DMS53 (cell line): ENCODE results near the gene TLL1.

Experiments
- DNase-seq: peaks from one replicate; lab custom pipeline; 2025; lab: John Stamatoyannopoulos, UW

Gene TLL1

GRCh38 chr4:165872461-165873297 is at the start of gene TLL1:
Gene TLL1, plus strand, starts transcription at chr4:165873237. Its CDS starts 668 bp downstream, at chr4:165873905.
- peak; percentile 65 for DNase-seq

- DNase-seq = no peak
Measured at GRCh38 chr4:165826166-165826565, 46.9 kb upstream of the TLL1 start.

GRCh38 chr4:165827018-165827417 is 46.0 kb upstream of the TLL1 start:
- DNase-seq = no peak

- no peak for DNase-seq
Measured at GRCh38 chr4:165828928-165829327, 44.1 kb upstream of the TLL1 start.

DNA sequence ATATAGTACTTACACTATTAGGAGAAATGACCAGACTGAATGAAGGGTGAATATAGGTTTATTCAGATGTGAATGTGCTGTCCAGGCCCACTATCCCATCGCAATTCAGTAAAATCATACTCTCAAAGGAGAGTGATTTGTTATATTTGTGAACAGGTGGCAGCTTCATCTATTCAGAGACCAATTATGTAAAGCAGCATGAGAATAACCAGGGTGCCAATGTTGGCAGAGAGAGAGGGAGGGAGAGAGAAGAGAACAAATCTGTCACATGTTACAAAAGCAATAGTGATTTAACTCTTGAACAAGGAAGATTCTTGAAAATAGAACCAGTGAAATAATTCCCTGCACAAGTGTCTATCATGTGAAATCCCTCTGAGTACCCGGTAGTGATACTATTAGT is 38.9 kb upstream of the TLL1 start:
- no peak for DNase-seq

GRCh38 chr4:165838575-165838974 is 34.5 kb upstream of the TLL1 start:
- no peak for DNase-seq

DNA sequence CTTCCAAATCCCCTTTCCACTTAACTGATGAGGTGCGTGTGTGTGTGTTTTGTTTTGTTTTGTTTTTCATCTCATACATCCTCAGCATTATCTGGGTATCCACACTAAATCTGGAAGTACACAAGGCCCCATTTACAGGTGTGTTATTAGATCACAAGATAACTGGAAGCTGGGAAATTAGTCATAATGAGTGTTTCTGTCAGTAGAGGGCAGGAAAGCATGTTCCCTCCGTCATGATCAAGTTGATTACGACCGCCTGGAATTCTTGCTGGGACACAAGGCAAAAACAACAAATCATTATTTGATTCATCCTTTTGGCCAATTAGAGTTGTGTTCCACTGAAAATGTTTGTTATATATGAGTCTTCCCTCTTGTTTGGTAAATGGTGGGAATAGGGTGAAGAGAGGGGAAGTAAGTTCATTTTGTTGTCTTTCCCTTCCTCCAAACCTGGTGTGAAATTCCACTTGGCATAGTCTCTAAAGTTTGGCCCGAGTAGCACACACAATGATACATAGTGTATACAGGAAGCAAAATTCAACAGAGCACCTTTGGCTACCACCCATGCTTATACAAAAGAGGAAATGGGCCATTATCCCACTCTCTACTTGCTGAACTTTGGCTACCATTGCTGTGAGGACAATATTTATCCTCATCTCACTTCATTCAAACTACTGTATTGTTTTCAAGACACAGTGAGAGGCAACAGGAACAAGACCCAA is 33.3 kb upstream of the TLL1 start:
- no peak for DNase-seq

GRCh38 chr4:165842684-165843083 is 30.4 kb upstream of the TLL1 start:
- no peak for DNase-seq

- no peak for DNase-seq
Measured at GRCh38 chr4:165844161-165844560, 28.9 kb upstream of the TLL1 start.

- no peak for DNase-seq
Measured at GRCh38 chr4:165851256-165851655, 21.8 kb upstream of the TLL1 start.

- no peak for DNase-seq
Measured at GRCh38 chr4:165855191-165855590, 17.8 kb upstream of the TLL1 start.

- DNase-seq = no peak
Measured at GRCh38 chr4:165861363-165861762, 11.7 kb upstream of the TLL1 start.

DNA sequence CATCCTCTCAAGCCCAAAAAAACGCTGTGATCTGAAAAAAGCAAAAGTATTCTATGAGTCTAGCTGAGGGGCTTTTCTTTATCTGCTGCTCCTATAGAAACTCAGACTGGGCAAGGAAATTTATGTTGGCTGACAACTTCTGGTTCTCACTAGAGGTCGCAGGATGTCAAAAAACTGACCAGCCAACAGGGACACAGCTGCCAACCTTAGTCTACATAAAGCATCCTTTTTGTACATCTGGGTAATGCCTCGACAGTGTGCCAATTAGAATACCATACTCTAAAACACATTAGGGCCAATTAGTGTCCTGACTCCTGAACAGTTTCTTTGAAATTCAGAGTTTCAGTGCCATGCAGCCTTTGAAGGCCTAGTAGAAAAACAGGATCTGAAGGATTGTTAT is 8.8 kb upstream of the TLL1 start:
- no peak for DNase-seq

DNA sequence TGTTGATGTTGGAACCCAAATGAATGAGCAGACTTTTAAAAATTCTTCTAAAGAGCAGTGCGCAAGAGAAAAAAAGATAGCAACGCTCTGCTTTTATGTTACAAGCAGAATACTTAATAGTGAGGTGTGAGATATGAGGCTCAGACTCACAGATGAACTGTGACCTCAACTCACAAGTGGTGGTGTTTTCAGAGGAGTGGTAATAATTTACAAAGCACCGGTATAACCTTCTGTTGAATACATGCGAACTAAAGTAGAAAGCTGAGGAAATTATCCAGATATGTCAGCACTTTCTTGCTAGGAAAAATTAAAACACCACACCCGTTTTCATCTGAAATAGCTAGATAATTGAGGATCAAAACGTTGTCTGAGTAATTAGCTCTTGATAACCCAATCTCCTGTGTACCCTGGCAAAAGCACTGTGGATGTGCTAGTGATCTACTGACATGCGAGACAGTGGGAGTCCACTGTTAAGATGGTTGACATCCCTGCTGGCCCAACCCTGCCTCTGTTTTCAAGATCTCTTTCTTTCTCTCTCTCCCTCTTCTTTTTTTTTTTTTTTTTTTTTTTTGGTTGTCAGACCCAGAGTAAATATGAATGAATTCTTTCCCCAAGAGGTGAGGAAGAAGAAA is 6.9 kb upstream of the TLL1 start:
- no peak for DNase-seq

DNA sequence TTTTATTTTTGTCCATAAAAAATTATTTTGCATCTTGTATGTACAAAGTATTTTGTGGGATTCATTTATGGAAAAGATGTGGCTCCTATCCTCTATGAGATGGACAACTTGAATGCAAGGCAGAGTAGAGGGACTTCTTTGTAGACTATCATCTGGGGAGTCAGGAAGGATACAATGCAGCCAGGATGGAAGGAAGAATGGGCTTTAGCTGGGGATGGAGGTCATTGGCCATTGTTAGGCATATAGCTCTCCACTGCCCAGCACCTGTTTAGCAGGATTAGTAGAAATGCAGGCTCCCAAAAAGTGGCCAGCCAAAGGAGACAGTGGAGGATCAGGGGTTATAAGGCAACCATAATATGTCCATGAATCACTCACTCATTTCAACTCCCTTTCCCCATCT is 5.1 kb upstream of the TLL1 start:
- no peak for DNase-seq

DNA sequence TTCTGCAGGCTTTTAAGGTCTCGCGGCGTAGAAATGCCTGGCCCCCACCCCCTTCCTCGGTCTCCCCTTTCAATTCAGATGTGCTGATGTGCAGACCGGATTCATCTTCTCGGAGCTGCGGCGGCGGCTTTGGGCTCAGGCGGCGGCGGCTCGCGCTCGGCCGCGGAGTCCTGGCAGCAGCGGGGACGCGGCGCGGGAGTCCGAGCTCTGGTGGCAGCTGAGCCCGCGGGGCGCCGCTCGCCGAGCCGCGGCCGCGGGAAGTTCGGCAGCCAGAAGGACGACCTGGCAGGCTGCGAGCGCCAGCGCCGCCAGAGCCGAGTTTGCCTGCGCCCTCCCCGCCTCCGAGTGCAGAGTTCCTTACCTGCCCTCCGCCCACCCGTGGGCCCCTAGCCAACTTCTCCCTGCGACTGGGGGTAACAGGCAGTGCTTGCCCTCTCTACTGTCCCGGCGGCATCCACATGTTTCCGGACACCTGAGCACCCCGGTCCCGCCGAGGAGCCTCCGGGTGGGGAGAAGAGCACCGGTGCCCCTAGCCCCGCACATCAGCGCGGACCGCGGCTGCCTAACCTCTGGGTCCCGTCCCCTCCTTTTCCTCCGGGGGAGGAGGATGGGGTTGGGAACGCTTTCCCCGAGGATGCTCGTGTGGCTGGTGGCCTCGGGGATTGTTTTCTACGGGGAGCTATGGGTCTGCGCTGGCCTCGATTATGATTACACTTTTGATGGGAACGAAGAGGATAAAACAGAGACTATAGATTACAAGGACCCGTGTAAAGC is 448 bp downstream of the TLL1 start:
- DNase-seq = peak; percentile 73

DNA sequence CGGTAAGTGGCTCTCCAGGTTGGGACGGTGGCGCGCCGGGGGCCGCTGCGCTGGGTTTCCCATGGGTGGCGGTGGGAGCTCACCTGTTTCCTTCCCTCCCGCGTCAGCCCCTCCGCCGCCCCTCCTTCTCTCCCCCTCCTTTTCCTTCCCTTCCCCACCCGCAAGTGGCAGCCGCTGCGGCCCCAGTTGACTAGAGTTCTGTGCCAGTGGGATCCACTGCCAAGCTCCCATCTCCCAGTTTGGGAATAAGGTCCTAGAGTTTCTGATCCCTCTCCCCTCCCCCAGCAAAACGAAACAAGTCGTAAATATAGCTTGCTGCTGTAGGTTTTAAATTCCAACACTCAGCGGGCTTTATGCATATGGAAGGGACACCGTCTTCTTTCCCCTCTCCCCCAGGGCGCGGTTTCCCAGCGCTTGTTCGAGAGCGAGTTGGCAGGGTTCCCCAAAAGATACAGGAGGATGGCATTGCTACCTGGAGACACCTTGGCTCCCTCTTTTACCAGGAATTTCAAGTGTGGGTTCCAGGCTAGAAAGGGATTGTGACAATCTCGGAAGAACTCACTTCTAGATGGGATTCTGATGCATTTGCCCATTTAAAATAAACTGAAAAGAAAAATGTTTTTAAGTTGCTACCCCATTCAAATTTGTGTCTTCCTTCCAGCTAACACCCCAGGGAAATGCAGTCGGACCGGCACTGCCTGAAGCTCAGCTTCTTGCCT is 1.2 kb downstream of the TLL1 start:
- peak; percentile 63 for DNase-seq

GRCh38 chr4:165874791-165875371 is 1.8 kb downstream of the TLL1 start:
- peak; percentile 85 for DNase-seq

DNA sequence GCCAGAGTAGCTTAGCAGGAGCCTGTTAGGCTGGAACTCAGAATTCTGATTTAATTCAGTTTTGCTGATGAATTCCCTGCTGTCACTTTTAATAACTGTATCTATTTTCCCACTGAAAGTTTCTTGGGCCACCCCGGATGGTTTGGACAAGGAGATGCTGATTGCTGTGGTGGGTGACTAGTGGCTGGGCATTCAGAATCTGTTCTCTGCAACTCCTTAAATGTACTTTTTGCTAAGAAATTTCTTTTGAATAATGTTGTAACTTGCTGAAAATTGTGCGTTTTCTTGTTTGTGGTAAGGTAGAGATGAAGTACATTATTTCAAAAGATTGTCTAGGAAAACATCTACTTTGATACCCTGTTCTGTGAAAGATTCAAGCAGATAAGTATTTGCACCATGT is 2.4 kb downstream of the TLL1 start:
- no peak for DNase-seq

GRCh38 chr4:165877286-165877685 is 4.2 kb downstream of the TLL1 start:
- DNase-seq = peak; percentile 23

DNA sequence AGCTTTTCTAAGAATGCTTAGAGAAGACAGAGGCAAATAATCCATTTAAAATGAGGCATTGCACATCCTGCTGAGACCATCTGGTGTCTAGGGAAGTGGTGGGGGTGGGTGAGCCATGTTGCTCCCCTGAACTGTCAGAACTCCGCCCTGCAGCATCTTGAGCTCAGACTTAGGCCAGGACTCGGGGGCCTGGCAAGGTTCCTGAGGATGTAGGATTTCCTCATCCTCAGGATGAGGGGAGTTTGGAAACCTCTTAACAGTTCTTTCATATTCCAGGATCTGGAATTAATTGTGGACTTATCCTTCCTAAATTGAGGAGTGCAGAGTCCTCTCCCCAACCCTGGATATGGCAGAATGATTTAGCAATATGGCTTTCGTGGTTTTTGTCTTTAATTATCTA is 6.6 kb downstream of the TLL1 start:
- DNase-seq = no peak
